Activated naive CD4-positive, alpha-beta T cell treated with anti-CD3 and anti-CD28 coated beads, Interleukin-2, amount 50 U/mL, for 72 hours (primary cell): ENCODE measurements around the gene KIAA0930. TPM values are rescaled to one million over a fixed set of nuclear protein-coding genes. Genes with fewer than 3 reads are reported as not detected.
"Not testable (repeated sequence)": the region's sequence is repeated elsewhere in the genome, so short reads cannot be mapped to it uniquely, and the experiment has no call there.

Experiments
- ATAC-seq, 2 donors: fragments of 150-1000 bp; cut with Tn5 transposase; 2 replicates each; pipeline ENCODE4 v1.10.0; 2021; ENCODE audit warnings: mild to moderate bottlenecking in 2 of 2, moderate library complexity in 2 of 2
- DNase-seq, 2 donors: peaks; one replicate each; pipeline ENCODE4 v3.0.0; 2021 to 2022; ENCODE audit warnings: low spot score in 2 of 2
- H3K27ac Mint-ChIP-seq, 2 donors: one replicate each; pipeline ENCODE4 v1.8.0; 2022; ENCODE audit warnings: mild to moderate bottlenecking in 2 of 2, mixed read lengths in 2 of 2
- H3K36me3 Mint-ChIP-seq, 2 donors: one replicate each; pipeline ENCODE4 v1.8.0; 2022; ENCODE audit warnings: mixed read lengths in 2 of 2
- H3K9me3 Mint-ChIP-seq, 2 donors: one replicate each; pipeline ENCODE4 v1.8.0; 2022; ENCODE audit warnings: mixed read lengths in 2 of 2
- total RNA-seq, 2 donors: library from RNA; stranded (reverse); gene quantifications; one replicate each; pipeline ENCODE4 v1.2.3, GENCODE V29; 2022

The KIAA0930 gene
- total RNA-seq, 2 donors from 2014 or later = 12.5 to 16.5 TPM

DNA sequence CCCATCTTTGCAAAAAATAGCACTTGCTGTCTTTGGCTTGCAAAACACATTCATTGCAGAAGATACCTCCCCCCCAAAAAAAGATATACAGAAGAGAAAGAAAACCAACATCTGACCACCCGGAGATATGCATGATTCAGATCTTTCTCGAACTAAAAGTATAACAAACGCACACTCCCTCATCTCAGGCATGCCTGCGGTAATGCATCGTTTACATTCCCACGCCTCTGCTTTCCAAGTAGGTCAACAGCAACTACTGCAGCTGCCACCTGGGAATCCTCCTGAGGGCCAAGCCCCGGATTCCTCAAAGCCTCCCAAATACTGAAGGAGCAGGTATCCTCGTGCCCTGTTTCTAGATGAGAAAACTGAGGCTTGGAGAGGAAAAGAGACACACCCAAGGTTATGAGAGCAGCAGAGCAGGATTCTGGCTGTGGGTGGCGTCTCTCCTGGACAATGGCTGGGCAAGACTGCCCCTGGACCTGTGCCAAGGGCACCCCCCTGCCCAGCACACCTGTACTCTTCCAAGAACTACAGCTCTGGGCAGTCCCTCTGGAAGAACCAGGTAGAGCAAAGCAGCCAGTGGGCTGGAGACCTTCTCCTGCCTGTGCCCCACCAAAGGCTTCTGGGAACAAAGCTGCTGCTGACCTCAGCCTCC, 38.9 kb downstream of the KIAA0930 start:
- H3K27ac Mint-ChIP-seq = peak overlapping the region in 1 of 2 donors; percentile 32
- no peak for ATAC-seq

GRCh38 chr22:45200860-45201511, 39.7 kb downstream of the KIAA0930 start:
- no peaks in the 10 kb centered on the region for H3K36me3 Mint-ChIP-seq

More for the DNA sequence above, 38.9 kb downstream of the KIAA0930 start:
- no peak for DNase-seq
- Mint-ChIP-seq H3K36me3 (no peaks in the 10 kb centered on the region), H3K9me3 (no peaks in the 10 kb centered on the region)

GRCh38 chr22:45200230-45200629, 40.5 kb downstream of the KIAA0930 start:
- ATAC-seq (no peak), DNase-seq (no peak)
- no peaks in the 10 kb centered on the region for H3K9me3 Mint-ChIP-seq
- peak overlapping the region in 1 of 2 donors; percentile 19 for H3K27ac Mint-ChIP-seq
- no peaks in the 10 kb centered on the region for H3K36me3 Mint-ChIP-seq

More at GRCh38 chr22:45200860-45201511, 39.7 kb downstream of the KIAA0930 start:
- DNase-seq (no peak), ATAC-seq (no peak)
- Mint-ChIP-seq H3K9me3 (no peaks in the 10 kb centered on the region), H3K27ac (peak overlapping the region in 1 of 2 donors; percentile 19)

DNA sequence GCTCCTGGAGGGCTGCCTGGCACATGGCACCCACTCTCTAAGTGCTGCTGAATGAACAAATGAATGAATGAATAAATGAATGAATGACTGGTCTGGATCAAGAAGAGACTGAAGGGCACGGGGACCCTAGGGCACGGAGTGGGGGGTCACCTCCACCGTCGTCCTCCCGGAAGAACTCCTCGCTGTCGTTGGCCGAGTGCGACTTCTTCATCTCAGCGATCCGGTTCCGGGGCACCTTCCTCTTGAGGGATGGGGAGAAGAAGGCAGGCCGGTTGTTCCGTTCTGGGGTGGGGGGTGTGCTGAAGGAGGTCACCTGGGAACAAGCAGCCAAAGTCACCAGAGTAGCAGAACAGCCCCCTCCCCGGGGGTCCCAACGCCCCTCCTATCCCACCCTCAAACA, 41.0 kb downstream of the KIAA0930 start:
- no peaks in the 10 kb centered on the region for H3K9me3 Mint-ChIP-seq
- DNase-seq = no peak
- no peak overlapping the region for H3K27ac Mint-ChIP-seq
- no peak for ATAC-seq
- H3K36me3 Mint-ChIP-seq = no peaks in the 10 kb centered on the region

GRCh38 chr22:45198463-45198795, 42.3 kb downstream of the KIAA0930 start:
- DNase-seq (no peak), ATAC-seq (no peak)
- H3K27ac Mint-ChIP-seq = no peak overlapping the region
- H3K9me3 Mint-ChIP-seq = no peaks in the 10 kb centered on the region
- H3K36me3 Mint-ChIP-seq = no peaks in the 10 kb centered on the region

DNA sequence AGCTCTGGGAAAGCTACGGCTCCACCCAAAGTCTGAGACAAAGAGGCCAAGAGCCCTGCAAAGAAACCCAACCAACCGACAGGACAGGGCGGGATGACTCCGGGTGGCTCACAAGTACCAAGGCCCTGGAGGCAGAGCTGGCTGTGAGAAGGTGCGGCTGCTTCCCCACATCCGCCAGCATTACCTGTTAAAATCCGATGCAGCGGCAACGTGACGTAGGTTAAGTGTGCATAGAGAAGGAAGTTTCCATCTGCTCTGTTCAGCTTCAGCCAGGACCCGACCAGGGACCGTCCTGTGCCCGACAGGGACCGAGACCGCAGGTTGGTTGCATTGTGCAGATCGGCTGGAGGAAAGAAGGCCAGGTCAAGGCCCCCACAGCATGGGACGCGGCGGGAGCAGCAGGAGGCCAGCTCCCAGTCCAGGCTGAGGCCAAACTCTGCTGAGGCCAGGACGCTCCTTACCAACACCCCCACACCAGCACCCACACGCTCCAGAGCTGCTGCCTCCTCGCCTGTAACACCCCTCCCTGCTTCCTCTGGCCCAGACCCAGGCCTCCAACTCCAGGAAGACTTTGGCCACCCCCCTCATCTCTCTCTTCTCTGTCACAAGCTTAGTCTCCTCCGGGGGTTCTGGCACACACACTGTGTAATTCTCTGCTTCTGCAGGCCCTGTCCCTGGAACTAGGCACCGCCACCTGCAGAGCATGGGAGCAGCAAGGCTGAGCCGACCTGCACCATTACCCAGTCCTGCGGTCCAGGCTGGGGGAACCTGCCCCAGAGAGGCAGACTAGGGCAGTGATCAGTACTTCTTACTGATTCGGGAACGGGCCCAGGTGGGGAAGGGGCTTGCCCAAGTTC, 42.9 kb downstream of the KIAA0930 start:
- Mint-ChIP-seq H3K36me3 (no peaks in the 10 kb centered on the region), H3K27ac (peak overlapping the region in 1 of 2 donors; percentile 79), H3K9me3 (no peaks in the 10 kb centered on the region)
- no peak for DNase-seq
- no peak for ATAC-seq

GRCh38 chr22:45196926-45197605, 43.6 kb downstream of the KIAA0930 start:
- Mint-ChIP-seq H3K36me3 (no peaks in the 10 kb centered on the region), H3K27ac (no peak overlapping the region), H3K9me3 (no peaks in the 10 kb centered on the region)
- ATAC-seq (no peak), DNase-seq (no peak)

- H3K9me3 Mint-ChIP-seq = no peaks in the 10 kb centered on the region
- no peaks in the 10 kb centered on the region for H3K36me3 Mint-ChIP-seq
- DNase-seq = no peak
- no peak for ATAC-seq
- peak overlapping the region in 1 of 2 donors; percentile 14 for H3K27ac Mint-ChIP-seq
Observed at GRCh38 chr22:45196308-45196707, 44.4 kb downstream of the KIAA0930 start.

GRCh38 chr22:45195616-45196015, 45.1 kb downstream of the KIAA0930 start:
- no peak for DNase-seq
- H3K27ac Mint-ChIP-seq = no peak overlapping the region
- no peaks in the 10 kb centered on the region for H3K36me3 Mint-ChIP-seq
- no peaks in the 10 kb centered on the region for H3K9me3 Mint-ChIP-seq
- no peak for ATAC-seq

DNA sequence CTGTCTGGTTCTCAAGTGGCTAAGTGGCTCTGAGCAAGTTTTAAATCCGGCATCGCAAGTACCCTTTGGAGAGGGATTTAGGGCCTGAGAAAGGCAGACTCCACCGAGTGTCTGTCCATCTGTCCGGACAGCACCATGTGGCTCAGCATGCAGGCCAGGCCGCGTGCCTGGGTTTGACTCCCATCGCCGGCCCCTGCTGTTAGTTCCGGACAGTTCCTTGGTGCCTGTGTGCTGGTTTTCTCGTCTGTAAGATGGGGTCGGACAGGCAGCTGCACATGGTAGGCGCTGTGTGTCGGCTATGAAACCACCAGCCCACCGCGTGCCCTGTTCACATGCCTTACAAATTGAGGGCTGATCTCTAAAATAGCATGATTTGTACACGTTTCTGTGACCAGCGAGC, 46.0 kb downstream of the KIAA0930 start:
- H3K36me3 Mint-ChIP-seq = no peaks in the 10 kb centered on the region
- H3K27ac Mint-ChIP-seq = no peak overlapping the region
- H3K9me3 Mint-ChIP-seq = no peaks in the 10 kb centered on the region
- no peak for ATAC-seq
- DNase-seq = no peak

GRCh38 chr22:45192701-45193187, 48.0 kb downstream of the KIAA0930 start:
- Mint-ChIP-seq H3K27ac (peak overlapping the region in 1 of 2 donors; percentile 22), H3K9me3 (no peaks in the 10 kb centered on the region), H3K36me3 (no peaks in the 10 kb centered on the region)
- DNase-seq (no peak), ATAC-seq (no peak)

- not testable (repeated sequence) for DNase-seq, ATAC-seq, H3K9me3 Mint-ChIP-seq, H3K36me3 Mint-ChIP-seq, H3K27ac Mint-ChIP-seq
Observed at GRCh38 chr22:45191746-45192145, 48.9 kb downstream of the KIAA0930 start.

GRCh38 chr22:45190202-45190872, 50.4 kb downstream of the KIAA0930 start:
- no peak overlapping the region for H3K27ac Mint-ChIP-seq
- H3K9me3 Mint-ChIP-seq = no peaks in the 10 kb centered on the region
- ATAC-seq (no peak), DNase-seq (no peak)
- H3K36me3 Mint-ChIP-seq = peaks cover 1 to 14% of the 10 kb centered on the region in 2 donors

- Mint-ChIP-seq H3K27ac (no peak overlapping the region), H3K36me3 (peaks cover 6 to 29% of the 10 kb centered on the region in 2 donors), H3K9me3 (no peaks in the 10 kb centered on the region)
- ATAC-seq (no peak), DNase-seq (no peak)
Observed at GRCh38 chr22:45188779-45189178, 51.9 kb downstream of the KIAA0930 start.

- ATAC-seq (no peak), DNase-seq (no peak)
- H3K27ac Mint-ChIP-seq = peak overlapping the region in 1 of 2 donors; percentile 75
- peaks cover 6 to 29% of the 10 kb centered on the region in 2 donors for H3K36me3 Mint-ChIP-seq
- no peaks in the 10 kb centered on the region for H3K9me3 Mint-ChIP-seq
Observed at GRCh38 chr22:45187891-45188290, 52.8 kb downstream of the KIAA0930 start.
